ENCODE data around the gene INPP4A.

The INPP4A gene

GRCh38 chr2:98507461-98507860 lies 62.8 kb downstream of the INPP4A start:
- DNase-seq (ENCODE audit: low spot score): no peak
- TF ChIP-seq, protein P1, sequence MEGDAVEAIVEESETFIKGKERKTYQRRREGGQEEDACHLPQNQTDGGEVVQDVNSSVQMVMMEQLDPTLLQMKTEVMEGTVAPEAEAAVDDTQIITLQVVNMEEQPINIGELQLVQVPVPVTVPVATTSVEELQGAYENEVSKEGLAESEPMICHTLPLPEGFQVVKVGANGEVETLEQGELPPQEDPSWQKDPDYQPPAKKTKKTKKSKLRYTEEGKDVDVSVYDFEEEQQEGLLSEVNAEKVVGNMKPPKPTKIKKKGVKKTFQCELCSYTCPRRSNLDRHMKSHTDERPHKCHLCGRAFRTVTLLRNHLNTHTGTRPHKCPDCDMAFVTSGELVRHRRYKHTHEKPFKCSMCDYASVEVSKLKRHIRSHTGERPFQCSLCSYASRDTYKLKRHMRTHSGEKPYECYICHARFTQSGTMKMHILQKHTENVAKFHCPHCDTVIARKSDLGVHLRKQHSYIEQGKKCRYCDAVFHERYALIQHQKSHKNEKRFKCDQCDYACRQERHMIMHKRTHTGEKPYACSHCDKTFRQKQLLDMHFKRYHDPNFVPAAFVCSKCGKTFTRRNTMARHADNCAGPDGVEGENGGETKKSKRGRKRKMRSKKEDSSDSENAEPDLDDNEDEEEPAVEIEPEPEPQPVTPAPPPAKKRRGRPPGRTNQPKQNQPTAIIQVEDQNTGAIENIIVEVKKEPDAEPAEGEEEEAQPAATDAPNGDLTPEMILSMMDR (IDR thresholded peaks at IDR 0.05; ENCODE audit: extremely low read depth, missing control alignments): no peak

DNA sequence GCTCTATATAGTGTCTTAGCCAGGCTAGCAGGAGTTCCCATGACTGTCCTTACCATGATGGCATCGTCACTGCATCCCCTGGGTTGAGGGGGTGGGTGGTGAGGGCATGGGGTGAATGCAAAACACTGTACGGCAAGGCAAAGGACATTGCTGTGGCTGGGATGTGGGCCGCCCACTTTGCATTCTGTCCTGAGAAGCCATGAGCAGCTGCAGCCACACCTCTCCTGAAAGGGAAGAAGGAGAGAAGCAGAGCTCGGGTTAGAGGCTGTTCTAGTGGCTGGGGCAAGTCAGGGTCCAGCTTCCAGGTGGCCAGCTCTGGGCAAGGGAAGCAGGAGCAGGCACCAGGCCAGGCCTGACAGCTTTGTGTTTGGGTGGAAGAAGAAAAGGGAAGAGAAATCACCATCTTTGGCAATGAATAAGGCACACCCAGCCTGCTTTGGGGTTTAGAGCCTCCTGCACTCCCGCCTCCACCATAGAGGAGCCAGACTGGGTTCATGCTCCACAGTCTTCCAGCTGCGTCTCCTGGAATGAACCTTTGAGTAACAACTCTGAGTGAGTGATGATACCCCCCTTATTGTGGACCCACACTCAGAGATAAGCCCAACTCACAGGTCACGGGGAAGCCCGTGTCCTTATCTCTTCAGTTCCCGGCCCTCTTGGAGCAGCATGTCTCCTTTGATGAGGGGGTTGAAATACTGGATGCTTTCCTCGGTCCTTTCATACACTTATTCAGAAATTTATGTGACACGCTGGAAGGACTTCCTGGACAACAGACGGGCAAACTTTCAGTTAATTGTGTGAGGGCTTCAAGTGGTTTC lies 63.4 kb downstream of the INPP4A start:
- TF ChIP-seq, protein P1 (IDR thresholded peaks at IDR 0.05; ENCODE audit: extremely low read depth, missing control alignments): no peak
- DNase-seq (ENCODE audit: low spot score): no peak

DNA sequence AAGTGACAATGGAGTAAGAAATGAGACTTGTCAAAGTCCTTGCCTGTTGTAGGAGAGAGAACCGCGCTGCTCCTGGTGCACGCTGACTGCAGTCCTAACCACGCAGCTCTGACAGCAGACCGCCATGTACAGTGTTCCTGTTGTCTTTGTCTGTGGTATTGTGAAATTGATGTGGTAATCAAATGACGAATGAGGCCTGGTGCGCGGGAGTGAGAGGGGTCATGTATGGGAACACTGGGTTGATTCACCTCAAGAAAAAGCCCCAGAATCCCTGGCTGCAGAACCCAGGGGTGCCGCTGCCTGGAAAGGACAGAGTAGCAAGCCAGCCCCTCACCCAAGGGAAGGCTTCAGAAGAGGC lies 64.0 kb downstream of the INPP4A start:
- no peak for DNase-seq (ENCODE audit: low spot score)
- TF ChIP-seq, protein P1 (IDR thresholded peaks at IDR 0.05; ENCODE audit: extremely low read depth, missing control alignments): no peak

GRCh38 chr2:98509542-98510321 lies 65.1 kb downstream of the INPP4A start:
- no peak for DNase-seq (ENCODE audit: low spot score)
- TF ChIP-seq, protein P1 (IDR thresholded peaks at IDR 0.05; ENCODE audit: extremely low read depth, missing control alignments): no peak

- DNase-seq (ENCODE audit: low spot score): no peak
- TF ChIP-seq, protein P1 (IDR thresholded peaks at IDR 0.05; ENCODE audit: extremely low read depth, missing control alignments): no peak
Observed at GRCh38 chr2:98510322-98510662, 65.6 kb downstream of the INPP4A start.

DNA sequence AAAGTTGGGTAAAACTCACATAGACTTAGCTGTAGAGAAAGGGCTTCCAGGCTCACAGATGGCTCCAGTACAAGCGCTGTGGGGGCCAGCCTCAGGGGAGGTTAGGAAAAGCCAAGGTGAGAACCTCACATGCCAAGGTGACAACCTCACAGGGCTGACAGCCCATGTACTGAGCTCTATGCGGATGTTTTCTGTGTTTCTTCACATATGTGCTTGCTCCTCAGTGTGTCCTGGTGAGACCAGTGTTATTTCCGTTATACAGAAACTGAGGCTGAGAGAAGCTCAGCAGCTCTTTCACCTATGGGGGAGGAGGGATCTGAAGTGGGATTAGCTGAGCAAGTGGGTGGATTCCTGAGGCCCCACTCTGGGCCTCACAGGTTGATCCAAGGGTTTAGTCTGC lies 67.3 kb downstream of the INPP4A start:
- TF ChIP-seq, protein P1 (IDR thresholded peaks at IDR 0.05; ENCODE audit: extremely low read depth, missing control alignments): no peak
- no peak for DNase-seq (ENCODE audit: low spot score)

DNA sequence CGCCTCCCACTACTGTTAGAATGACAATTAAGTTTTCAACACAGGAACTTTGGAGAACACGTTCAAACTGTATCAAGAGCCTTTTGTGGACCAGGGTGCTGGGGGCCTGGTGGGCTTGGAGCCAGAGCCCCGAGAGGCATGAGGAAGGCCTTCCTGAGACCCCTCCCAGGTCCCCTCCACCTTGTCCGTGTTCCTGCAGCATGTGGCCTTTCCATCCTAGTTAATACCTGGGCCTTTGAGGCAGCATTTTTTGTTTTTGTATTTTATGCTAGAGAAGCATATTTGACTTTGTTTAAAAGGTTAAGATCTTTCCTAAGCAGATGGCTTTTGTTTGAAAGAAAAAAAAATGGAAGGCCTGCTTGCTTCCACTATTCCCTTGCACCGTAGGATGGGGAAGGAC lies 68.0 kb downstream of the INPP4A start:
- TF ChIP-seq, protein P1 (IDR thresholded peaks at IDR 0.05; ENCODE audit: extremely low read depth, missing control alignments): no peak
- no peak for DNase-seq (ENCODE audit: low spot score)
